ENCODE data around the gene PTPN4.

The PTPN4 gene

GRCh38 chr2:119724656-119725485 lies 34.9 kb upstream of the PTPN4 start:
- H3K9me3 Mint-ChIP-seq, result no peaks in the 10 kb centered on the region

DNA sequence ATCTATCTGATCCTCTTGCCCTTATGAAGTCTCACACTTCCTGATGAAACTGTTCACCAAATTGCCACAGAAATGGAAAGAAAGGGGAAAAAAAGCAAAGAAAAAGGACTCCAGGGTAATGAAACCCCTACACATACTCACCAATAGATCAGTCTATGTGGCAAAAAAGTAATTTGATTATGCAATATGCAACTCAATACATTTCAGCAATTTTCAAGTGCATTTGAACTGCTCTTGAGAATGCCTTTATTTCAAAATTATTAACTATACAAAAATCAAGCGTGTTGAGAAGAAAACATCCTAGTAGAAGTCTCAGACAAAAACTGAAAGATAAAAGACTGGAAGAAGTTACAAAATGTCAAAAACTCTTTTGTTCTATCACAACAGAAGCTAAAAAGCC lies 32.2 kb upstream of the PTPN4 start:
- H3K36me3 Mint-ChIP-seq (ENCODE audit: low read depth), result no peaks in the 10 kb centered on the region
- H3K27me3 Mint-ChIP-seq, result no peaks in the 10 kb centered on the region
- no peak overlapping the region for H3K27ac Mint-ChIP-seq
- H3K4me1 Mint-ChIP-seq (ENCODE audit: low read depth), result peaks cover 7% of the 10 kb centered on the region
- no peak overlapping the region for H3K4me3 Mint-ChIP-seq
- no peaks in the 10 kb centered on the region for H3K9me3 Mint-ChIP-seq
- no peak for DNase-seq

More at GRCh38 chr2:119724656-119725485, 34.9 kb upstream of the PTPN4 start:
- DNase-seq, result no peak
- H3K4me3 Mint-ChIP-seq, result no peak overlapping the region
- no peak overlapping the region for H3K27ac Mint-ChIP-seq
- H3K27me3 Mint-ChIP-seq, result no peaks in the 10 kb centered on the region
- H3K36me3 Mint-ChIP-seq (ENCODE audit: low read depth), result no peaks in the 10 kb centered on the region
- peaks cover 7% of the 10 kb centered on the region for H3K4me1 Mint-ChIP-seq (ENCODE audit: low read depth)

DNA sequence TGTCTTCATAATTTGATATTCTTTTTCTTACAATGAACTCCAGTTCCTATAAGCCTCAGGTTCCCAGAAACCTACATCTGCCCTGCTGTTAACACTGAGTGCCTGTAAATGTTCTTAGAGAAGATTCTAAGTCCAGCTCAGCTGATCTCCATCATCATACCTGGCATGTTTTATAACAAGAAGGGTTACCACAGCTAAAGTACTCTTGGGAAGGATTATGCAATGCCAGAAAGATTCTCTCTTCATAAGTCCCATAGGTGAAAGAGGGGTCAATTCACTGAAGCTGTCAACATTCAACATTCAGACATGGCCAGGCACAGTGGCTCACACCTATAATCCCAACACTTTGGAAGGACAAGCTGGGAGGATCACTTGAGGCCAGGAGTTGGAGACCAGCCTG lies 31.3 kb upstream of the PTPN4 start:
- peaks cover 6% of the 10 kb centered on the region for H3K4me1 Mint-ChIP-seq (ENCODE audit: low read depth)
- no peaks in the 10 kb centered on the region for H3K9me3 Mint-ChIP-seq
- no peak overlapping the region for H3K27ac Mint-ChIP-seq
- no peak for DNase-seq
- H3K36me3 Mint-ChIP-seq (ENCODE audit: low read depth), result no peaks in the 10 kb centered on the region
- H3K4me3 Mint-ChIP-seq, result no peak overlapping the region
- H3K27me3 Mint-ChIP-seq, result no peaks in the 10 kb centered on the region

DNA sequence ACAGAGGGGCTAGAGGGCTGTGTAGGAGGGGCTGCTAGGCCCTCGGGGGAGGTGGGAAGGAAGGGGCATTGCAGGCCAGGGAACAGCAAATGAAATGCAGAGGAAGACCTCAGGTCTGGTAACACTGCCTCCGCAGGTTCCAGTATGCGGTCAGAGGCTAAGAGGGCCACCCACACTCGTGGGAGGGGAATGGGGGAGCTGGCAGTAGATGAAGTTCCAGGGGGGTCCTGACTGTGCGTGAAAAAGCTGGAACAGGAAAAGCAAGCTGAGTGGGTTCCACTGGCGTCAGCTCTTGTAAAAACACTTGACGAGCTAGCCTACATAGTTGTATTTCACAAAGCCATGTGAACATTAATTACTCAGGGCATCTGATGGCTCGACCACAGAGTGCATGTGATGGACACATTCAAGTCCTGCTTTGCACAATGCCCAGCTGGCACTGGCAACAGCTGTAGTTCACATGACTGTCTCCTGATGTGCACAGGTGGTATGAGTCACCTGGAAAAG lies 29.0 kb upstream of the PTPN4 start:
- no peak for DNase-seq
- no peaks in the 10 kb centered on the region for H3K36me3 Mint-ChIP-seq (ENCODE audit: low read depth)
- no peaks in the 10 kb centered on the region for H3K4me1 Mint-ChIP-seq (ENCODE audit: low read depth)

GRCh38 chr2:119731983-119732382 lies 27.7 kb upstream of the PTPN4 start:
- no peaks in the 10 kb centered on the region for H3K9me3 Mint-ChIP-seq
- no peaks in the 10 kb centered on the region for H3K27me3 Mint-ChIP-seq
- no peaks in the 10 kb centered on the region for H3K36me3 Mint-ChIP-seq (ENCODE audit: low read depth)
- no peak overlapping the region for H3K27ac Mint-ChIP-seq
- H3K4me3 Mint-ChIP-seq, result no peak overlapping the region
- H3K4me1 Mint-ChIP-seq (ENCODE audit: low read depth), result no peaks in the 10 kb centered on the region
- no peak for DNase-seq

More for the DNA sequence above, 29.0 kb upstream of the PTPN4 start:
- Mint-ChIP-seq H3K27me3 (no peaks in the 10 kb centered on the region), H3K9me3 (no peaks in the 10 kb centered on the region), H3K27ac (no peak overlapping the region), H3K4me3 (no peak overlapping the region)

DNA sequence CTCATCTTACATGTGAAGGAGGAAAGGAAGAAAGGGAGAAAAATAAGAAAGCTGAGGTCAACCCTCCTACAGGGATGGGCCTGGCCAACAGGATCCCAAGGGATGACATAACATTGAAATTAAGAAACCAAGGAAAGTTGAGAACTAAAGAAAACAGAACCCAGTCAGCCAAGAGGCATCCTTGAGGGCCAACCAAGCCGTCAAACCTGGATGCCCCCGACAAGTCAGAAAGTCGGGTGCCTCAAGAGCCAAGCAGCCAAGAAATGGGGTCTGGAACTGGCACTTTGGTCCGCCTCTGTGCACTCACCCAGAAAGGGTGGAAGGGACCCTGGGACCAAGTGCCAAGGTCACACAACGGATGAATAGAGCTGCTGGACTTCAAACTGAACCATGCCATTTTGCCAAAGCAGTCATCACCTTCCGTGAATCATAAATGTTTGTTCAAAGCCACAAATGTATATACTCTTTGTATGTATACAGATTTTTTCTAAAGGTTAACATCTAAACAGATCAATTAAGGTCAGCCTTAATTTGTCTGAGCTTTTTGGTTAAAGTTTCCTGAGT lies 27.0 kb upstream of the PTPN4 start:
- H3K27me3 Mint-ChIP-seq, result no peaks in the 10 kb centered on the region
- no peak overlapping the region for H3K4me3 Mint-ChIP-seq
- no peaks in the 10 kb centered on the region for H3K9me3 Mint-ChIP-seq
- H3K4me1 Mint-ChIP-seq (ENCODE audit: low read depth), result no peaks in the 10 kb centered on the region
- no peaks in the 10 kb centered on the region for H3K36me3 Mint-ChIP-seq (ENCODE audit: low read depth)
- H3K27ac Mint-ChIP-seq, result no peak overlapping the region
- no peak for DNase-seq

GRCh38 chr2:119734047-119734446 lies 25.7 kb upstream of the PTPN4 start:
- Mint-ChIP-seq H3K36me3 (ENCODE audit: low read depth) (no peaks in the 10 kb centered on the region), H3K4me3 (no peak overlapping the region), H3K4me1 (ENCODE audit: low read depth) (no peaks in the 10 kb centered on the region), H3K27ac (no peak overlapping the region), H3K9me3 (no peaks in the 10 kb centered on the region), H3K27me3 (no peaks in the 10 kb centered on the region)
- no peak for DNase-seq

GRCh38 chr2:119735565-119735964 lies 24.2 kb upstream of the PTPN4 start:
- Mint-ChIP-seq H3K9me3 (no peaks in the 10 kb centered on the region), H3K27ac (no peak overlapping the region), H3K4me1 (ENCODE audit: low read depth) (no peaks in the 10 kb centered on the region), H3K36me3 (ENCODE audit: low read depth) (no peaks in the 10 kb centered on the region), H3K27me3 (no peaks in the 10 kb centered on the region), H3K4me3 (no peak overlapping the region)
- no peak for DNase-seq

DNA sequence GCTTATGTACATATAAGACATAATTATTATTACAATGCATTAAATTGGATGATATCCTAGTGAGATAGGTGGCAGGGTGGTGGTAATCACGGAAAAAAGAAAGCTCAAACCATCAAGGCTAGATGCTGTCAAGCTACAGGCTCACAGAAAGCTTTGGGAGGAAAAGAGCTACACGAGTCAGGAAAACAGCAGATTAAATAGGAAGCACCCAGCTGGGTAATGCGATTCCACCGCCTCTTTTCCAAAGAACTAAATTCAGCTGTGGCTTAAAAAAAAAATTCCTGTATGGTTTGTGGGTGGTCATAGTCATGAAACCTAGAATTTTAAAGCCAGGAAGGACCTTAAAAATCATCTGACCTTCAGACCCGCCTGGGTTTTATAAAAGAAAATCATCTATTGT lies 23.7 kb upstream of the PTPN4 start:
- DNase-seq, result no peak
- H3K9me3 Mint-ChIP-seq, result no peaks in the 10 kb centered on the region
- no peaks in the 10 kb centered on the region for H3K4me1 Mint-ChIP-seq (ENCODE audit: low read depth)
- H3K4me3 Mint-ChIP-seq, result no peak overlapping the region
- H3K36me3 Mint-ChIP-seq (ENCODE audit: low read depth), result no peaks in the 10 kb centered on the region
- no peak overlapping the region for H3K27ac Mint-ChIP-seq
- H3K27me3 Mint-ChIP-seq, result no peaks in the 10 kb centered on the region

DNA sequence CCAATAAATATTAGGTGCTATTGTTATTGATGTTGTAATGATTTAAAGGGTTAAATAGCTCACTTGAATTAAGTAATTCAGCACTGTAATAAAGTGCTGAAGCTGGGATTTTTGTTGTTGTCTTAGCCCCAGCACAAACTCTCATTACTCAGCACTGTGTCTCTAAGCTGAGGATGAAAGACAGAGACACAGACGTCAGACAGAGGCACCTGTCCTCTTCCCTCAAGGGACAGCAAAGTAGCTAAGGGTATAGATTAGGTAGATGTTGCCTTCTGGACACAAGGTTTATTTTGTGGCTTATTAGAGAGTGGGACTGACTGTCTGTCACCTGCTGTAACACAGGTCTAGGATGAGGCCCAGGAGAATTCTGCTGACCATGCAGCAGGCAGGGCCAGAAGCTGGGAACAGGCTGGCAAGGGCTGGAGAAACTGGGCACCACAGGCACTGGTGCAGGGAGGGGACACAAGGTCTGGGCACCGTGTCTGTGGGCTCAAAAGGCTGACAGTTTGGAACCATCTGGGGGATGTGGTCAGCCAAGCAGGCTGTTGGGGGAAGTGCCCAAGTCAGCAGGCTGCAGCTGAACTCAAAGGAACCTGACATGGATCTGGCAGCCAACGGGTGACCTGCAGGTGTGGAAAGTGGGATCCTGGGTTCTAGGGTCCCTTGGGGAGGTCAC lies 20.0 kb upstream of the PTPN4 start:
- Mint-ChIP-seq H3K4me1 (ENCODE audit: low read depth) (peaks cover 2% of the 10 kb centered on the region), H3K27me3 (peaks cover 4% of the 10 kb centered on the region), H3K36me3 (ENCODE audit: low read depth) (no peaks in the 10 kb centered on the region), H3K27ac (no peak overlapping the region), H3K4me3 (no peak overlapping the region), H3K9me3 (no peaks in the 10 kb centered on the region)
- no peak for DNase-seq

GRCh38 chr2:119741001-119741400 lies 18.7 kb upstream of the PTPN4 start:
- no peaks in the 10 kb centered on the region for H3K36me3 Mint-ChIP-seq (ENCODE audit: low read depth)
- H3K4me3 Mint-ChIP-seq, result no peak overlapping the region
- no peak for DNase-seq
- no peak overlapping the region for H3K27ac Mint-ChIP-seq
- no peaks in the 10 kb centered on the region for H3K9me3 Mint-ChIP-seq
- H3K27me3 Mint-ChIP-seq, result peaks cover 9% of the 10 kb centered on the region
- peaks cover 2% of the 10 kb centered on the region for H3K4me1 Mint-ChIP-seq (ENCODE audit: low read depth)

DNA sequence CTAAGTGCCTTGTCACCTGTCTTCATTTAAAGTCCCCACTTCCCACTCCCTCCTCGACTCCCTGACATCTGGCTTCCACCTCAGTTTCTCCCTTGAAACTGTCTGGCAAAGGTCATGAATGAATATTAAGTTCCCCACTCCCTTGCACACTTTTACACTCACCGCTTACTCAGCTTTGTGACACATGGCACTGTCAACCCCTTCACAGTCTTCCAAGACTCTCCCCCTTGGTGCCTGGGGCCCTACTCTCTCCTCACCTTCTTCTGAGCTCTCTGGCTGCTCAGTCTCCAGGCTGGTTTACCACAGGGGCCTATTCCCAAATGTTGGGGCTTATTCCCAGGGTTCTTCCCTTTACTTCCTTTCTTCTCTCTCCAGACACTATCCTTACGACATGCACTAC lies 17.9 kb upstream of the PTPN4 start:
- no peaks in the 10 kb centered on the region for H3K36me3 Mint-ChIP-seq (ENCODE audit: low read depth)
- no peaks in the 10 kb centered on the region for H3K9me3 Mint-ChIP-seq
- no peak for DNase-seq
- peaks cover 2% of the 10 kb centered on the region for H3K4me1 Mint-ChIP-seq (ENCODE audit: low read depth)
- H3K4me3 Mint-ChIP-seq, result no peak overlapping the region
- H3K27ac Mint-ChIP-seq, result no peak overlapping the region
- H3K27me3 Mint-ChIP-seq, result peaks cover 10% of the 10 kb centered on the region

GRCh38 chr2:119744335-119744939 lies 15.3 kb upstream of the PTPN4 start:
- Mint-ChIP-seq H3K27ac (no peak overlapping the region), H3K36me3 (ENCODE audit: low read depth) (no peaks in the 10 kb centered on the region), H3K27me3 (peaks cover 10% of the 10 kb centered on the region), H3K9me3 (no peaks in the 10 kb centered on the region), H3K4me3 (no peak overlapping the region), H3K4me1 (ENCODE audit: low read depth) (peaks cover 3% of the 10 kb centered on the region)
- DNase-seq, result no peak

GRCh38 chr2:119745566-119745965 lies 14.2 kb upstream of the PTPN4 start:
- Mint-ChIP-seq H3K9me3 (no peaks in the 10 kb centered on the region), H3K36me3 (ENCODE audit: low read depth) (no peaks in the 10 kb centered on the region), H3K27ac (no peak overlapping the region), H3K4me1 (ENCODE audit: low read depth) (peaks cover 4% of the 10 kb centered on the region), H3K4me3 (no peak overlapping the region), H3K27me3 (peaks cover 10% of the 10 kb centered on the region)
- no peak for DNase-seq
